NCI-H2171 (cell line): ENCODE data around the gene TTLL10.

Experiments
- DNase-seq: peaks from one replicate; lab custom pipeline; 2025; lab: John Stamatoyannopoulos, UW

Gene TTLL10

GRCh38 chr1:1160281-1160930 is 13.3 kb upstream of the TTLL10 start:
- no peak for DNase-seq

- no peak for DNase-seq
These were observed 12.5 kb upstream of the TTLL10 start for GRCh38 chr1:1161078-1161682.

GRCh38 chr1:1161683-1162079 is 12.0 kb upstream of the TTLL10 start:
- no peak for DNase-seq

- peak; percentile 66 for DNase-seq
These were observed 10.8 kb upstream of the TTLL10 start for GRCh38 chr1:1162597-1163537.

DNA sequence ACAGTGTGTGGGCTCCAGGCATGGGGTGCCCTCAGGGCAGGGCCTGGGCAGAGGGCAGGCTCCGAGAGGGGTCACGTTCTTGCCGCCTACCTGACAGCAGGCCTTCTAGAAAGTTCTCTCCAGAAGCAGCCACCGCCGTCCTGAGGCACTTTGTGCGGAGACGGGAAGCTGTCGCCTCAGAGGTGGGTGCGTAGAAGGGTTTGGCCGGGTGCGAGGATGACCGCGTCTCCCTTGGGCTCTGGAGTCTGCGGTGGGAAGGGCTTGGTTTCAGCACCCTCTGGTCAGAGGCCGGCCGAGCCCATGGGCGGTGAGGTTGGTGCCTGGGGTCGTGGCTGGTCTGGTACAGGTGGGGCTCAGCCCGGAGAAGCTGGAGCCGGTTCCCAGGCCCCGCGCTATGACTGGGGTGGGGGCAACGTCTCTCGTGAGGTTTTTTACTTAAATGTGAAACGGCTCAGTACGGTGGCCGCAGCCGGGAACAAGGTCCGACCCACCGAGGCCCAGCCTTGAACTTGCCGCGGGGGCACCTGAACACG is 10.1 kb upstream of the TTLL10 start:
- no peak for DNase-seq

- DNase-seq: no peak
These were observed 9.3 kb upstream of the TTLL10 start for GRCh38 chr1:1164361-1164700.

DNA sequence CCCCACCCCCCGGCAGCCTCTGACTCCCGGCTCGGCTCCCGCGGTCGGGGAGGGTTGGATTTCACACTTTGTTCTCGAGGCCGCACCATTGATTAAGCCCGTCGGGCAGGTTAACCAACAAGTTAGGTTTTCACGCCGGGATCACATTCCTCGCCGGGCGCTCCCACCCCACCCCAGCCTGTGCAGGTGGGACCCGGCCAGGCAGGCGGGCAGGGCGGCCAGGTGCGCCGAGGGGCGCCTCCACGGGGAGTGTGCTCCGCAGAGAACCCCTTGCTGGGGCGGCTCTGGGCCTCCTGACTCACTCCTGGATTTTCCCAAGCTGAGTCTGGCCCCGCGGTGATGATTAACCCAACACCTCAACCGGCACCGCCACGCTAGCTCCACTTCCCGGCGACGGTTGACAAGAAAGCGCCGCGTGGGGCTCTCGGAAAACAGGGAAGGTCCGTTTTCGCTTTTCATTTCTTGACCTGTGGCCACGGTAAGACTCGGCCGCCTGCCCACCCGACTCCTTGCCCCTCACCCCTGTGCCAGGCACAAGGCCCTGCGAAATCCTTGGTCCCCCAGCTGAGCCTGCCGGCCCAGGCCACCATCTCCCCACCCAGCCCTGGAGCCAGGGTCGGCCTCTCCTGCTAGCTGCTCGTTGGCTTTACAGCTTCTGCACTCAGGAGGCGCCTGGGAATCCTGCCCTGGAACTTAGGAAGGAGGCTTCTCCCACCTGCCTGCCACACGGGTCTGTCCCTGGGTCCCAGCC is 8.8 kb upstream of the TTLL10 start:
- DNase-seq: no peak

- DNase-seq: no peak
These were observed 8.2 kb upstream of the TTLL10 start for GRCh38 chr1:1165485-1165884.

- DNase-seq: no peak
These were observed 7.7 kb upstream of the TTLL10 start for GRCh38 chr1:1165900-1166421.

DNA sequence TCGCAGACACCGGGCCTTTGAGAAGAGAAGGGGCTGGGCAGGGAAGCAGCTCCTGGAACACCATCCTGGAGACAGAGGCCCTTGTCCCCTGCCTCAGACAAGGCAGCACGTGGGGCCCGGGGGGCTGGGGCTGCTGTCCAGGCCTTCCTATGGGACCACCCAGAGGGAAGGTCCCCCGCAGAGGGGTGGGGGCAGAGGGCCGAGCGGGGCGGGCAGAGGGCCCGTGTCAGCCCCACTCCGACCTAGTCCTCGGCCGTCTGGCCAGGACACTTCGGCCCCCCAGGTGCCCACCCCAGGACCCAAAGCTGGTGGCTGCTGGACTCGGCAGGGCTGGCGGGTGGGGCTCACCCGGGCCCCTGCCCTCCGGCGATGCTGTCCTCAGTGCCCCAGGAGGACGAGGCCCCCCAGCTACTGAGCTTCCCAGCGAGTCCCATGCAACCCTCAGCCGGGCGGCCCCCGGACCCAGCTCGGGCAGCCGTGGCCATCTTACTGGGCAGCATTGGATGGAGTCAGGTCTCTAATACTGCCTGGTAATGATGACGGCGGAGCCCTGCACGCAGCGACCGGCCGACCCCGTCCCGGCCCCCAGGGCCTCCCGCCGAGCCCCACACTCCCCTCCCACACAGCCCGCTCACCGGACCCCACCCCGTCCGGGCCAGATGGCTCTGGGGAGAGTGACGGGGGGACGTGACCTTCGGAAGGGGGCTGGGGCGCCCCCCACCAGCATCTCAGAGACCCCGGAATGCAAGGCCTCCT is 6.9 kb upstream of the TTLL10 start:
- DNase-seq: no peak

DNA sequence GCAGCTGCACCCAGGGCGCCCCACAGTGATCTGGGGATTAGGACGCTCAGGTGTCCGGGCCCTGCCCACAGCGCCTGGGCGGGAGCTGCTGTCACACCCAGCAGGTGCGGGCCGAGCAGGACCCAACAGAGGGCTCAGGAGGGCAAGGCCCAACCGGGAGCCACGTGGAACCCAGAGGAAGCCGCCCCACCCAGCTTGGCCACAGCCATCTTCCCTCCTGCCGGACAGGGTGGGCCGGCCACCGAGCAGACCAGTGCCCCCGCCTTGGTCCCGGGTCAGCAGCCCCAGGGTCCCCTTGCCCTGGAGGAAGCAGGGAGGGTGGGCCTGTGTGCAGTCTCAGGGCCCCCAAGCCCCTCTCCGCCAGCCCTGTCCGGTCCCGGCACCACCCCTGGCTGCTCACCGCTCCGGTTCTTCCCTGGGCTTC is 6.3 kb upstream of the TTLL10 start:
- DNase-seq: no peak

DNA sequence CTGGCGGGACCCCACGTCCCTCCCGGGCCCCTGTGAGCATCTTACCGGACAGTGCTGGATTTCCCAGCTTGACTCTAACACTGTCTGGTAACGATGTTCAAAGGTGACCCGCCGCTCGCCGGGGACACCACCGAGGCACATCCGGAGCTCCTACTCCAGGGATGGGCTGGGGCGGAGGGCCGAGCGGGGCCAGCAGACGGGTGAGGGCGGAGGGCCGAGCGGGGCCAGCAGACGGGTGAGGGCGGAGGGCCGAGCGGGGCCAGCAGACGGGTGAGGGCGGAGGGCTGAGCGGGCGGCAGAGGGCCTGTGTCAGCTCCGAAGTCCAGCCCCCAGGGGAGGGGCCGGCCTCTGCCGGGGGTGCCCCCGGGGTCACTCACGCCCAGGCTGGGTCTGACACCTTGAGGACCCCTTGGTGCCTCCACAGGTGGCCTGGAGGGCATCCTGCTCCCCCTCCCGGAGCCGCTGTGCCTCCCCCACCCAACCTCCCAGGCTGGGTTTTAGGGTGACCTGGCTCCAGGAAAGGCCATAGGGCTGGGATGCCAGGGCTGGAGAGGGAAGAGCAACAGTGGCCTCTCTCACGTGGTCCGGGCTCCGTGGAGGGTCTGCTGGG is 5.7 kb upstream of the TTLL10 start:
- no peak for DNase-seq

GRCh38 chr1:1168451-1169411 is 4.9 kb upstream of the TTLL10 start:
- DNase-seq: no peak

DNA sequence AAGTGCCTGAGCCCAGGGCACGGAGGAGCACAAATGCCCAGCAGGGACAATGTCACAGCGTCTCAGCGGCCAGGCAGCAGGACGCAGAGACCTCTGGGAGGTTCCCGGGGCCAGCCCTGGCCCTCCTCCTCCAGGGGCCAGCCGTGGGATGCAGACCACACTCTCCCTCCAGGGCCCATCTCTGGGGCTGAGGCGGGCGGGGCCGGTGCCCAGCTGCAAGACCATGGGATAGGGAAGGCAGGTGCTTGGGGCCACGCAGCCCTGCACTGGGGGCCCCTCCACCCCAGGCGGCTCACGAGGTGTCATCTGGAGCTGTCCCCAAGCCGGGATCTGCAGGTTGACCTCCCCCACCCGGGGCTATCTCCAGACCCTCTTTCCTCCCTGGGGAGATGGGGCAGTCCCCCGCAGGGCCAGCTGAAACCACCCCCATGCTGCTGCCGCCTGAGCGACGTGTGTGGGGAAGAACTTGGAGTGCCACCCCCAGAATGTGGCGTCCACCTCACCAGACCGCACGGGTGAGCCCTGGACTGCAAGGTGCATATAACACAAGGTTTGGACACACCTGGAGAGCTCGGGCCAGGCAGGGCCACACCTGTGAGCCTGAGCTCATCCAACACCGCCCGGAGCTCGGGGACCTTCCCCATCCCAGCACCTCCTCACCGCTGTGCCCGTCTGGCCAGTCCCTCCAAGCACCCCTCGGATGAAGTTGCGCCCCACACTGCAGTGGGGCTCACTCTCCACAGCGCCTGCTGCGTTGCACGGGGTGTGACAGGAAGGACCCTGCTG is 4.1 kb upstream of the TTLL10 start:
- DNase-seq: no peak

- no peak for DNase-seq
These were observed 3.2 kb upstream of the TTLL10 start for GRCh38 chr1:1170215-1171091.

DNA sequence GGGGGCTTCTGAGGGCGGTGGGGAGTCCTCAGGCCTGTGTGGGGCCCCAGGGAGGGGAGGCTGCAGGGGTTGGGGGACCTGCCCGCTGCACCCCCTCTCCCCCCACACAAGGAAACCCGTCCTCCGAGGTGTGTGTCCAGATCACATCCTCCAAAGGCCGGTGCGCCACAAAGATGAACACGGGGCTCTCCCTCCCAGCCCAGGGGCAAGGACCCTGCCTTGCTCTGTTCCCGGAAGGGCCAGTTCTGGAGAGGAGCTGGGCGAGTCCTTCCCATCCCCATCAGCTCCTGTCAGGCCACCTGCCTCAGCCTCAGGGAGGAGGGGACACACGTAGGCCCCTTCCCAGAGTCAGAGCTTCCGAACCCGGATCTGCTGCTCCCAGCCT is 2.5 kb upstream of the TTLL10 start:
- DNase-seq: no peak

- DNase-seq: no peak
These were observed 1.9 kb upstream of the TTLL10 start for GRCh38 chr1:1171546-1172340.
